Pericardium fibroblast (primary cell): ENCODE data around the gene MAP3K10. TPM values are rescaled to one million over a fixed set of nuclear protein-coding genes. Genes with fewer than 3 reads are reported as not detected.

Experiments used
- total RNA-seq: library from RNA; depleted of rRNA; stranded (reverse); fragments of >200 nt; gene quantifications from 2 replicates; pipeline ENCODE4 v1.2.3, GENCODE V29; 2015

The MAP3K10 gene
- 6.4 and 8.5 TPM in 2 replicates for total RNA-seq

DNA sequence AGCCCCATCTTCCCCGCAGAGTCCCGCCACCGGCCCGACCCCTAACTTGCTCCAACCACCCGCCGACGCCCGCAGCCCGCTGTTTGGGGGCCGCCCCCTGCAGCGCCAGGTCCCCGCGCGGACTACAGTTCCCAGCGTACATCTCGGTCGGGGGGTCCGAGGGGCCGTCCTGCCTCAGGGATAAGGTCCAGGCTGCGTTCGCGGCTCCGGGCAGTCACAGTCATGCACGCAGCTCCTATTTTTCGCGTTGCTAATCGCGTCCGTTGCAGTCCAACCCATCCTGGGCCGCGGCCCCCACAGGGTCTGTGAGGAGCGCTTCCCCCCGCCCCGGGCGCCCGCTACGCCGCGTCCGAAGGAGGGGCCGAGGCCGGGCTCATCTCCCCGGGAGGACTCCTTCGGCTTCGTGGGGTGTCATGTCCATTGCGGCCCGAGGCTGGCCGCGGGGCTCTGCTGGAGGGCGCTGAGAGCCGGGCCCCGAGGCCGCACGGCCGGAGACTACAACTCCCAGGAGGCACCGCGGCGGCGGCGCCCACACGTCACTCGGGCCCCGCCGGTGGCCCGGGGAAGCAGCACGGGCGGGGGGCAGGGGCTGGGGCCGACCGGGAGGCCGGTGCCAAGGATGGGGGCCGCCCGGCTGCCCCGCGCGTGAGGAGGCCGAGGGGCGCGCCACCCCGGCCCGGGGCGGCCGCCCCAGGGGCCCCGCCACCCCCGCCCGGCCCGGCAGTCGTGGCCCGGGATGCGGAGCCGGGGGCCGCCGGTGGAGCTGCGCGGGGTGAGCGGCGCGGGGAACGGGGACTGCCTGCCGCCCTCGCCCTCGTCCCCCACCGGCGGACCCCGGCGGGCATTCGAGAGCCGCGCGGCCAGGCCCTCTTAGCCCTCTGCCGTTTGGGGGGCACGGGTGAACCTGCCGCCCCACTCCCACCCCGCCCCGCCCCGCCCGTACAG, at the start of gene MAP3K10:
Gene MAP3K10, plus strand, starts transcription at position 536 of the 945 bp plus-strand sequence. CDS start 606 bp downstream, outside the sequence.

DNA sequence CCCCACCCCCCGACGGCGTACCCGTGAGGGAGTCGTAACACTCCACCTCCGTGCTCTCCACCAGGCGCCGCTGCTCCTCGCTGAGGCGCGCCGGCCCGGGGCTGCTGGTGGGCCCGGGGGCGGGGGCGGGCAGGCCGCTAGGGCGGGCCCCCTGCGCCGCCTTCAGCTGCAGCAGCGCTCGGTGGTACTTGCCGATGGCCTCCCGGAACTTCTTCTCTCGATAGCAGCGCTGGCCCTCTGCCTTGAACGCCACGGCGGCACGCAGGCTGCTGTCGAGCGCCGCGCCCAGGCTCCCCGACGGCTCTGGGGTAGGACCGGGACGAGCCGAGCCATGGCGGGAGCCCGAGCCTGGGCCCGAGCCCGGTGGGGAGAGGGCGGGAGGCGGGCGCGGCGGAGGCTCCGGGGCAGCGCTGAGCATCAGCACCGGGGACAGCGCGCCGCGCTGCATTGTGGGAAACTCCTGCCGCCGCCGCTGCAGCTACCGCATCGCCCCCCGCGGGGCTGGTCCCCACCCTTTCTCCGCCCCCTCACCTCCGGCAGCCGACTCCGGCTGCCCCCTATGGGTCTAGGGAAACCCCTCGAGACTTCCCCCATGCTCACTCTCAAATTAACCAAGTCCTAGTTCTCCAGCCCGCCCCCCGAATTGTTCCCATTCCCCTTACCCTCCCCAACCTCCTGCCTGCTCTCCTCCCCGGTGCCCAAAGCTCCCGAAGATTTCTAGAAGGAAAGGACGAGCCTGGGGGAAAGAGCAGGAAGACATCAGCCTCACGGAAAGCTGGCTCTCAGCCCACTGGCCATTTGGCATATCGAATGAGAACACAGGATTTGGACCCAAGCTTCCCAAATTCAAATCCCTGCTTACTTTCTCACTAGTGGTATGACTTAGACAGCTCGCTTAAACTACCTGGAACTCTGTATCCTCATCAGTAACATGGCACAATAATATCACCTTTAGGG, 27.0 kb downstream of the MAP3K10 start, which contains the start of gene TTC9B:
Gene TTC9B, minus strand, starts transcription at position 451 of the 957 bp plus-strand sequence. Its CDS starts 3 bp downstream, at position 448.

Other genes starting within 250 kb of the MAP3K10 start
- 66.0 and 86.1 TPM in 2 replicates for gene PSMC4, start 220.3 kb upstream of the MAP3K10 start, total RNA-seq
- gene ZNF546, start 194.4 kb upstream of the MAP3K10 start, total RNA-seq = 1.0 and 1.9 TPM in 2 replicates
- 4.6 and 20.4 TPM in 2 replicates for gene ZNF780B, start 135.2 kb upstream of the MAP3K10 start, total RNA-seq
- gene ZNF780A, start 100.5 kb upstream of the MAP3K10 start, total RNA-seq = 8.3 and 15.3 TPM in 2 replicates
- gene TTC9B, start 27.0 kb downstream of the MAP3K10 start, total RNA-seq = not detected in 2 replicates
- gene CCNP, start 35.3 kb downstream of the MAP3K10 start, total RNA-seq = 1.2 TPM in 1 of 2 replicates, not detected in the other
- gene AKT2, start 93.9 kb downstream of the MAP3K10 start, total RNA-seq = 70.4 and 75.0 TPM in 2 replicates
- 7.7 and 8.3 TPM in 2 replicates for gene C19orf47, start 157.0 kb downstream of the MAP3K10 start, total RNA-seq
- 451 and 532 TPM in 2 replicates for gene PLD3, start 157.3 kb downstream of the MAP3K10 start, total RNA-seq
- gene HIPK4, start 198.8 kb downstream of the MAP3K10 start, total RNA-seq = 0.17 TPM in 1 of 2 replicates, not detected in the other
- 3.3 and 7.3 TPM in 2 replicates for gene PRX, start 222.0 kb downstream of the MAP3K10 start, total RNA-seq
- 16.7 and 19.5 TPM in 2 replicates for gene SERTAD1, start 234.6 kb downstream of the MAP3K10 start, total RNA-seq